NCI-H226 (cell line): Measurements from ENCODE around the gene CNTNAP2.

Experiments
- DNase-seq: peaks from one replicate; pipeline ENCODE4 v3.0.0-alpha.2; 2015

The CNTNAP2 gene

DNA sequence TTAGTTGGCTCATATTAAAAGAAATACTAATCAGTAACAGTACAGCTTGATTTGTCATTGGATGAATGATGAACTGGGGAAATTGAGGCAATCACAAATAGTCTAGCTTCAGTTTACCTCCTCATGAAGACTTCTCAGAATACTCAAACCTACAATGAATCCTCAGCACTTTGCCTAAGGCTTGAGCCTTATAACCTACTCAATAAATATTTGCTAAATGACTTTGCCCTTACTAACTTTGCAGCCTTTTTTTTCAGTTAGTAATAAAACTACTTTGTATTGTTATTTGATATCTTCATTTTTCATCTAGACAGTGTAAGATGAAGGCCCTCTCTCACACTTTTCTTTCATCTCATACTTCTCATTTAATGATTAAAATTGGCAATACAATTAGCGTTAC lies 1311.5 kb downstream of the CNTNAP2 start:
- DNase-seq, result no peak

DNA sequence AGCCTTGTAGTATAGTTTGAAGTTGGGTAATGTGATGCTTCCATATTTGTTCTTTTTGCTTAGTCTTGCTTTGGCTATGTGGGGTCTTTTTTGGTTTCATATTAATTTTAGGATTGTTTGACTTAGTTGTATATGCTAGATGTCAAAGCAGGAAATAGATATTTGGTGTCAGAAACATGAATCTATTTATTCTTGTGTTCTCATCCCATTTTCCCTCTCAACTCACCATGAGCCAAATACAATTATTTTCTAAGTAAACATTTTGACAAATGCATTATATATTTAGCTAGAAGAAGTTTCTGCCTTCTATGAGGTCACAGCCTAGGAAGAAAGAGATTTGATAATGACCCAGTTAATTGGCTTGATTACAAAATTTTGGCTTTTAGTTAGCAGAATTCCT lies 1313.4 kb downstream of the CNTNAP2 start:
- no peak for DNase-seq

- DNase-seq, result no peak
These were observed 1315.5 kb downstream of the CNTNAP2 start for GRCh38 chr7:147432079-147432478.

GRCh38 chr7:147432576-147432975 lies 1316.0 kb downstream of the CNTNAP2 start:
- no peak for DNase-seq

DNA sequence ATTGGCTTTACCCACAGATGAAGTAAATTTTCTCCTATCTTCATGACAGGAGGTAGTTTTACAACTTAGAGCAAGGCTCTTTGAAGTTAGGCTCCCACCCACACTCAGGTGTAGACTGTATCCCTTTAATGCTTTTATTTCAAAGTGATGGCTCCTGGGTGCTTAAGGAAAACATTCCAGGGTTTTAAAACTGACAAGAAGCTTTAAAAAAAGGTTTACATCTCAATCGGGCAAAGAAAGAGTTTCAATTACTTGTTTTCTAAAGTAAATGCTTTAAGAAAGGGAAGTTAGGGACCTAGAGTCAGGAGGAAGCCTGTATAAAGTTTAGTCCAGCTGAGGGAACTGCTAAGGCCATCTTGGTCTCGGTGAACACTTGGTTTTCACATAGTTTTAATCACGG lies 1320.1 kb downstream of the CNTNAP2 start:
- no peak for DNase-seq

- DNase-seq, result no peak
These were observed 1321.6 kb downstream of the CNTNAP2 start for GRCh38 chr7:147438216-147438615.

DNA sequence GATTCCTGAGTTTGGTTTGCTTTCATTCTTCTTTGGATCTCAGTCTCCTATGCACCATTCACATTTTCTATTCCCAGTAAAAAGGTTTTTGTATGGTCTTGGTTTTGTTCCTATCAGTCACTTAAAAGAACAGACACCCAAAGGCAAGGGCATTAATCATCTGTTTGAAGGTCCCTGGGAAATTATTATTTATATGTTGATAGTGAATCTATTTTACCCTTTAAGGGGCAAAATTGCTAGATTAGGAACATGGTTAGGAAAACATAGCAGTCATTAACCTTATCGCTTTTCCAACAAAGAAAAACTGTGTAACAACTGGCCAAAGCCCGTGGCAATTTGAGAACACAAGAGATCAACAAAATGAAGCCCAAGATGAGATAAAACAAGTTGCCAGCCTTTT lies 1327.3 kb downstream of the CNTNAP2 start:
- DNase-seq, result no peak

DNA sequence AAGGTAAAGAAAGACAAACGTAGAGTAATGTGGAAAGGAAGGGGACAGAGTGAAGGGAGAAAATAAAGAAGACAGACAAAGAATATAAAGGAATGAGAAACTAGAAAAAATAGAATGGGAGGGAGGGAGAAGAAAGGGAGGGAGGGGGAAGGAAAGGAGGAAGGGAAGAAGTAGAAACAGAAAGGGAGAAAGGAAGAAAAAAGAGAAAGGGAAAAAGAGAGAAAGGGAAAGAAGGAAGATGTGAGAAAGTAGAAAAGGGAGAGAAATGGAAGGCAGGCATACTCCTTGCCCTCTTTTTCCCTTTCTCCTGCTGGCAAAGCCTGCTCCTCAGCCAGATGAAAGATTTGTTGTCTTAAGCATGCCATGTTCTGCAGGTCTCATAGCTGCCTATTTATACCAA lies 1336.2 kb downstream of the CNTNAP2 start:
- DNase-seq, result no peak

DNA sequence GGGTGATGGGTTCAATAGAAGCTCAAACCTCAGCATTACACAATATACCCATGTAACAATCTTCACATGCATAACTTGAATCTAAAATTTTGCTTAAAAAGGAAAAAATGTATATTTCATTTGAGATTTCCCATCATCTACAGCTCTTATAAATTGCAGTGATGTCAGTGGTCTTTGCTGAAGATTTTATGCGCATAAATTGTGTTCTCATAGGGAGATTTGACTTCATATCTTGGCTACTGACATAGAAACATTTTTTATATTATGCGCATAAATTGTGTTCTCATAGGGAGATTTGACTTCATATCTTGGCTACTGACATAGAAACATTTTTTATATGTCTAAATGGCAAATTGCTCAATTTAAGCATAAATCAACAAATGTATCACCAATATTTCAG lies 1348.6 kb downstream of the CNTNAP2 start:
- no peak for DNase-seq

DNA sequence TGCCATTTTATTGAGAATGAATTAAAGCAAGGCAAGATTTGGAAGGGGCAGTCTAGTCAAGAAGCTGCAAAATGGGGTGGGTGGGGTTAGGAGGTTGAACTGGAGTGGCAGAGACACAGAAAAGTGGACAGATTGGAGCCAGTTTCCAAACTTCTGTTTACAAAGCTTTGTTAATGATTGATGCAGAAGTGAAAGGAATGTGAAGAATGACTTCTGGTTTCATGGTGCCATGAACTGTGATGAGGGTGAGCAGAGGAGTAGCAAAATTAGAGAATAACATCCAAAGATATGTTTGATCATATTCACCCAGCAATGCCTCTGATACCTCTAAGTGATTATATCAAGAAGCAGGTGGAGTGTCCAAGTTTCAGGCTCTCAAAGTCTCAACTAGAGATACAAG lies 1356.0 kb downstream of the CNTNAP2 start:
- no peak for DNase-seq

GRCh38 chr7:147474862-147475261 lies 1358.3 kb downstream of the CNTNAP2 start:
- no peak for DNase-seq

GRCh38 chr7:147477526-147477925 lies 1360.9 kb downstream of the CNTNAP2 start:
- DNase-seq, result no peak

- no peak for DNase-seq
These were observed 1362.2 kb downstream of the CNTNAP2 start for GRCh38 chr7:147478796-147479195.

- DNase-seq, result no peak
These were observed 1367.2 kb downstream of the CNTNAP2 start for GRCh38 chr7:147483634-147484292.

DNA sequence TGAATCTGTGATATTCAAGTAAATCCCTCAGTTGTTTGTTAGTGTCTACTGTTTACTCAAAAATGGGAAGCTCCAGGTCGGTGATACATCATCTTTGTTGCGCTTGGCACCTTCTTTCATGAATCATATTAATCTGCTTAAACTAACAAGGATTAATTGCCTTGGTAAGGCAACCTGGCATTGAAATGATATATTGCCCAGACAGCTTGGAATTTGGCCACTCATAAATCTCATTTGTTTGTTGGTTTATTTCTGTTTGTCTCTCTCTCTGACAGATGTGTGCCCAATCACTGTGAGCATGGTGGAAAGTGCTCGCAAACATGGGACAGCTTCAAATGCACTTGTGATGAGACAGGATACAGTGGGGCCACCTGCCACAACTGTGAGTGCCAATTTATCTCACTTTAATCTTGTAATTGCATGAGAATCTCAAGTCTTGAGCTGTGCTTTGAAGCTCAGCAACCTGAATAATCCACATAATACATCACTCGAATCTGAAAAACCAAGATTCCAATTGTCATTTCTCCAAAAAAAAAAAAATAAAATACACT lies 1369.1 kb downstream of the CNTNAP2 start:
- no peak for DNase-seq

DNA sequence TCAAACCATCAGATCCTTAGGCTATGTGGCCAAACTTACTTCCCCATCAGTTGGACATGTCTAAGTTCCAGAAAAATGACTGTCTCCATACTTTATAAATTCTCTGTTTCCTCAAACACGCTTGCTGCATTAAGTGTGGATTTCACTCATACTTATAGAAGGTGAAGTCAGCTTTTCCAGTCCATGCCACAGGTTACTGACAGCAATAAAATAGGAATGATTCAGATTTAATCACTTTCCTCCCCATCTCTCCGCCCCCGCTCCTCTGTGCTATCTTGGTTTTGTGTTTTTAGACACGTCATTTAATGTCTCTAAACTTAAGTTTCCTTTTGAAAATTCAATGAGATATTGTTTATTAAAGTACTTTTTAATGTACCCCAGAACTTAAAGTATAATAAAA lies 1376.0 kb downstream of the CNTNAP2 start:
- DNase-seq, result no peak

DNA sequence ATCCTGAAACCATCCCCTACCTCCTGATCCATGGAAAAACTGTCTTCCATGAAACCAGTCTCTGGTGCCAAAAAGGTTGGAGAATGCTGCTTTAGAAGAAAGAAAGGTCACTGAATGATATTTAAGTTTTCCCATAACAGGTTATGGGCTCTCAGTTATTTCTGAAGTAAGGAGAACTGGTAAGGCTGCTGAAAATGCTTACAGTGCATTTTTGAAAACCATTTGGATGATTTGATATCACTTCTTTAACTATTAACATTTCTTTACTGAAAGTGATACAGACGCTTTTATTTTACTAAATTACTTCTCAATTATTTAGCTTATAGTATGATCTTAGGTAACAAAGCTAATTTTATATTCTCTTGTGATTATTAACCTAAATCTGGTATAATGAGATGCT lies 1379.6 kb downstream of the CNTNAP2 start:
- no peak for DNase-seq

- DNase-seq, result no peak
These were observed 1380.6 kb downstream of the CNTNAP2 start for GRCh38 chr7:147497246-147497645.

- DNase-seq, result no peak
These were observed 1381.5 kb downstream of the CNTNAP2 start for GRCh38 chr7:147498081-147498480.

DNA sequence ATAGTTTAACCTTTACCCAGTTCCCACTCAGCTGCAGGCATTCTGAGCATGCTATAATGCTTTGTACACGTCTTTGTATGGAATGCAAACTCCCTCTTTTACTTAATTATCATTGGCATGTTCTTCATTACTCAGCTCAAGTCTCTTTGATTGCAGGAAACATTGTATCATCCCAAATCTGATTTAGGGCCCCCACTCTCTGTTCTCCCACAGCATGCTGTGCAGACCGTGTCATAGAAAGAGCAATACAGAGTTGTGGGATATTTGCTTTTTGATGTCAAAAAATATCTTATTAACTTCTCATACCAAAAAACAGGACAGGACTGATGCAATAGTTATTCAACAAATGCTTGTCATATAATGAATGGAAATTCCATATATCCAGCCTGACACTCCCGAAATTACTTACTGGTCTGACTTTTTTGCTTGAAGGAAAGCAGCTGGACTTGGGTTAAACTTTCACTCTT lies 1392.5 kb downstream of the CNTNAP2 start:
- no peak for DNase-seq

DNA sequence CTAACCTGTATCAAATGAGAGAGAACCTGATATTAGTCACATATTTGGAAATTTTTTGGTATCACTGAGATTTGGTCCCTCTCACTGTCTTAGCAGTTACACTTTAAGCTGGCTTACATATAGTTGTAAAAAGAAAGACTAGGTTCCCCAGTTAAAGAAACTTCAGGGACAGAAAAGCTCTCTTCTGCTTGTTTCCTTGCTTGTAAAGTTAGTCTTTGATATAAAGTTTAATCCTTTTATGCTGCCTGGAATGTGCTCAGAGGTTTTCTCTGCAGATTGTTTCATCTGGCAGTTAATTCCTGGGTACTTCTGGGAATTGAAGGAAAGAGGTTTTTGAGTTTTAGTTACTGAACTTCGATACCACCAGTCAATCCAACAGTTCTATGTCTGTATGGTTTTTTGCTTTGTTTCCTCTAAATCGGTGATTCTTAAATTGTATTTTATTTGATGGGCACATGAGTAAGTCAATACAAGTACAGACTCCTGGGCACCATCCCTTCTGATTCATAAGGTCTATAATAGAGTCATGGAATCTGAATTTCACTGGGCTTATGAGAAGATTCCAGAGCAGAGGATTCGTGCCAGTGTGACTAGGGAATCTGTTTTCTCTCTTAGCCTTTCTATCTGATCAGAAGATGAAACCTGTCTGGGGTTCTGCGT lies 1393.1 kb downstream of the CNTNAP2 start:
- DNase-seq, result no peak

GRCh38 chr7:147510201-147510542 lies 1393.6 kb downstream of the CNTNAP2 start:
- DNase-seq, result no peak

- no peak for DNase-seq
These were observed 1394.3 kb downstream of the CNTNAP2 start for GRCh38 chr7:147510923-147511322.

- no peak for DNase-seq
These were observed 1396.8 kb downstream of the CNTNAP2 start for GRCh38 chr7:147513451-147513850.

- no peak for DNase-seq
These were observed 1399.8 kb downstream of the CNTNAP2 start for GRCh38 chr7:147516391-147516790.
